COLO668 (cell line): ENCODE data around the gene ABCA13.
A peak's percentile ranks its signal among the peaks of the same experiment; 100 is the strongest.

ENCODE experiments used
- DNase-seq: peaks from one replicate; lab custom pipeline; 2025; ENCODE audit not compliant: unreplicated experiment; lab: John Stamatoyannopoulos, UW

The ABCA13 gene

GRCh38 chr7:48505466-48505865 lies 334.2 kb downstream of the ABCA13 start:
- no peak for DNase-seq

- DNase-seq, result no peak
These were observed 335.3 kb downstream of the ABCA13 start for GRCh38 chr7:48506569-48506968.

- no peak for DNase-seq
These were observed 339.8 kb downstream of the ABCA13 start for GRCh38 chr7:48511080-48511479.

DNA sequence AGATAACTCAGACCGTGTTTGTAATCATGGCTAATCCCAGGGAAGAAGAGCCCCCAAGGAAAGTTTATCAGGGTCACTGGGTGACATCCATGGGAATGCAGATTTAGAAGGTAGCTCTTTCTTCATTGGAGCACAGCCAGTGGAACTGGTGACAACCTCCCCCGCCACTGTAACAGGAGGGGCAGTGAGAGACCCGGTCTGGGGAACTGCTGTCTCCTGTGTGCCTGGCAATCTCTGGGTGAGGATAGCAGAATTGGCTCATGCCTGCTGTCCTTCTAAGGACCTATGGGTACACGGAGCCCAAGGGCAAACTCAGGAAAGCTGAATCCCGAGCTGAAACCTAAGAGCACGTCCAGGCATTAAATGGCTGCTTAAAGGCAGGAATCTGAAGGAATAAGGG lies 341.6 kb downstream of the ABCA13 start:
- DNase-seq, result no peak

- DNase-seq, result no peak
These were observed 343.9 kb downstream of the ABCA13 start for GRCh38 chr7:48515171-48515570.

DNA sequence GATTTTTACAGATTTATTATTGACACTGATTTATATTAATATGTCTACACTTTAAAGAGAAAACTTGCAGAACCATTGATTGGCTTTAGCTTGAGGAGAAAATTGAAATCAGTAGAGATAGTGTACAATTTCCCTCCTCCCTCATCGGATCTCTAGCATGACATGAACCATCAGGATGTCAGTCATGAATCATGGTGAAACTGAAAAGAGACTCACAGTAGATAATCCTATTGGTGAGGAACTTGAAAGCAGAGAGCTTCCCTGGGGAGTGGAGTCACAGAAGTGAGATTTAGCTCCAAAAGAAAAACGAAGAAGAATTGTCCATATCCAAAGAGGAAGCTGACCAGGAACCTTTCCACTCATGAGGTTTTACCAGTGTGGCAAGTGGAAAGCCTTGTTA lies 346.8 kb downstream of the ABCA13 start:
- no peak for DNase-seq

DNA sequence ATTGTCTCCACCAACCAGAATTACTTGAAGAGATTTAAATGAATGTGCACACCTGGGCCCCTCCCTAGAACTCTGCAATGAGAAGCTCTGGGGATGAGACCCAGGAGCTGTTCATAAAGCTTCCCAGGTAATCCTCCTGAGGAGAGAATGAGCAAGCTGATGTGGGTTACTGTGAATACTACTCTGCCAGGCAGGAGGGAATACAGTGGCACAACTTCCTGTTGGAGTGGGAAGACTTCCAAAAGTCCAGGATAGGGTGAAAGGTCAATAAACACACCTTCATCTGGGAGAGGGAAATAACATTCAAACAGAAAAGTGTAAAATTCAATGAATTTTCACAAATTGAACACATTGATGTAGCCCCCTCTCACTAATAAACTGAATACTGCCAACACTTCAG lies 351.4 kb downstream of the ABCA13 start:
- DNase-seq, result no peak

DNA sequence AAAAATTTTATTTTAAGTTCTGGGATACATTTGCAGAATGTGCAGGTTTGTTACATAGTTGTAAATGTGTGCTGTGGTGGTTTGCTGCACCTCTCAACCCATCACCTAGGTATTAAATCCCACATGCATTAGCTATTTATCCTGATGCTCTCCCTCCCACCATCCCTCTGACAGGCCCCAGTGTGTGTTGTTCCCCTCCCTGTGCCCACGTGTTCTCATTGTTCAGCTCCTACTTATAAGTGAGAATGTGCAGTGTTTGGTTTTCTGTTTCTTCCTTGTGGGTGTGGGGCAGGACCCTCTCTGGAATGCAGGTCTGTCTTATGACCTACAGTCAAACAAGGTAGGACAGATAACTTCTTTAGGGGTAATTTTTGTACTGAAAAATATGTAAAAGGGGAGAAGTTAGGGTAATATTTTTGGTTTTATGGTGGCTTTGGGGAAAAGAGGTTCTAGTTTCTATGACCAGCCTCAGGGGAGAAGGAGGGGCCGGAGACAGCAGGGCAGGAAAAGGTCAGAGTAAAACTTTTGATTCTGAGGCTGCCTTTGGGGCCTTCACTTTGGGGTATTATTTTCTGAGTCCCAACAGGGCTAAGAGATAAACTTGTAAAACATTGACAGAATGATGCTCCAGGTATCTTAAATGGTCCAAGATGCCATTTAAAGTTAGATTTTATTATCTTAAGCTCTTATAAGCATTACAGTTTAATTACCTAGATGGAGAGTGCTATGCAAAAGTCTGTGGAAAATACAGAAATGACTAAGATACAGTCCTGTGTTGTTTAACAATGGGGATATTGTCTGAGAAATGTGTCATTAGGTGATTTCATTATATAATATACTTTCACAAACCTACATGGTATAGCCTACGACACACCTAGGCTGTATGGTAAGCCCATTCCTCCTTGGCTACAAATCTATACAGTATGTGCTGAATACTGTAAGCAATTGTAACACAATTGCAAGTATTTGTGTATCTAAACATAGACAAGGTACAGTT lies 354.8 kb downstream of the ABCA13 start:
- no peak for DNase-seq

- DNase-seq, result no peak
These were observed 357.4 kb downstream of the ABCA13 start for GRCh38 chr7:48528646-48529045.

GRCh38 chr7:48537561-48537960 lies 366.3 kb downstream of the ABCA13 start:
- DNase-seq, result peak; percentile 36

DNA sequence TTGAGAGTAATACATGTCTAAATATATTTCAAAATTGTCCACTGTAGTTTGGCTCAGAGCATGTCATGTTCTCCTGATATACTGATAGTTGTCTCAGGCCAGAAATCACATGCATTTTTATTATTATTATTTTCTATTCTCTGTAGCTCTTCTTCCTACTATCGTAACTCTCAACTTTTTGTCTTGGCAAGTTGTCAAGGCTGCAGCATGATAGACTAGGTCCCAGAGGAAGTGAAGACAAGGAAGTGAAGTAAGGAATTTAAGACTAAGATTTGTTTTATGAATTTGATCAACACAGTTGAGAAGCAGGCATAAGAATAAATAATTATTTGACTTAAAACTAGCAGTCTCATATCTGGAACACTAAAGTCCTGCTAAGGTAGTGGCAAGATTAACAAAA lies 369.5 kb downstream of the ABCA13 start:
- DNase-seq, result no peak

- no peak for DNase-seq
These were observed 377.4 kb downstream of the ABCA13 start for GRCh38 chr7:48548667-48549066.

- no peak for DNase-seq
These were observed 380.4 kb downstream of the ABCA13 start for GRCh38 chr7:48551652-48552051.

DNA sequence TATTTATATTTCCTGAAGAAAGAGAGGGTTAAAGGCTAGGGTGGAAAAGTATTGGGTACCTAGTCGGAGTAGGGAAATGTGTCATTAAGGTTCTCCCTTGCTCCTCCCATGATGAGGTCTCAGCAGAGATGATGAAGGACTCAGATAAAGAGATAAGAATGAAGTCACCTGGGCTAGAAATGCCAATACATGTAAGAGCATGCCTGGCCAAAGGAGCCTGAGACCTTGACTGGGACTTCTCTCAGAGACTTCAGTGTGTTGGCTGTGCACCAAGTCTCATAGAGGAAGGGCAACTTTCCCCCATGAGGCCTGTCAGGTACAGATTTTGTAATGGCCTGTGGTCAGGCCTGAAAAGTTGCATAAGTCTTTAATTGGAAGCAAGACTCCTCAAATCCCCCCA lies 392.1 kb downstream of the ABCA13 start:
- DNase-seq, result no peak

- DNase-seq, result no peak
These were observed 404.3 kb downstream of the ABCA13 start for GRCh38 chr7:48575516-48575915.

DNA sequence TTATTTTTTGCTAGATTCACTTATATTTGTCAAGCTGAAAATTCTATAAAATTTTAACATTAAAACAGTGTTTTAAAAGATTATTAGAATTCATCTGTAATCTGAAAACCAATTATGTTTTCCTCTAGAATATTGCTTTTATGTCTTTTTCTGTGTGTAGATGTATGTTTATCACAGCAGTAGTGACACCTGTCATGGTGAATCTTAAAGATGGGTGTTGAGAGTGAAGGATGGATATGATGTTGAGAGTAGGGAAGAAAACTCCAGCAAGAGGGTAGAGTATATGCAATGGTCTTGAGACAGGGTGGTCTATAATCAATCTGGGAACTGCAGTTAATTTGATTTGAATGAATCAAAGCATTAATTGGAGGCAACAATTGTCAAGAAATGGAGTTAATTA lies 416.2 kb downstream of the ABCA13 start:
- no peak for DNase-seq

DNA sequence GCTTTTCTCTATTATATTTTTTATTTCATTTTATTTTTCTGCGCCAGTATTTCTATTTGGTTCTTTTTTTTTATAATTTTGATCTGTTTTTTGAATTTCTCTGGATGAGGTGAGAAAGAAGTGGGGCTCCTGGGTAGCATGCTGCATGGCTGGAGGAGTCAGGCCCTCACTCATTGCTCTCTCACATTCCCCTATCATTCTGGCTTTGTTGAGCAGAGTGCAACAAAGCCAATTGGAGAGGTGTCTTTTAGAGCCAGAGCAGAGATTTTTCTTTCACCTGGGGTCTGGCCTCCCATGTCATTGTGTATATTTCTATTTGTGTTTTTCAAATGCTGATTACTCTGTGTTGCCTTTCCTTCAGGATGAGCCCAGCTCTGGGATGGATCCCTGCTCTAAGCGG lies 423.1 kb downstream of the ABCA13 start:
- no peak for DNase-seq

DNA sequence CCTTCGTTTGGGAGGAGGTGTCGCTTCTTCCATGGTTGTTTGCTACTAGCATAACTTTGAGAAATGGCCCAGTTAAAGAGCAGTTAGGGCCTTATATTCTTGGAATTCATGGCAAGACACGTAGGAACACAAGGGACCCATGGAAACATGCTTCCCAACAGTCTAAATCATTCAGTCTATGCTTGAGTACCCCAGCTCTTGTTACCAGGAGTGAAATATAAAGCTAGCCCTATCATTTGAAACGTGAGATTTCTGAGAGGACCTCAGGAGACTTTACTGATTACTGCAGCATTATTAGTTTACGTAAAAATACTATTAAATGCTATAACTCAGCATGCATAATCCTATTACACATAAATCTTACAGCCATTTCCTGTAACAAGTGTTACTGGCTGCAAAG lies 424.5 kb downstream of the ABCA13 start:
- DNase-seq, result no peak

GRCh38 chr7:48610705-48611104 lies 439.4 kb downstream of the ABCA13 start:
- no peak for DNase-seq

GRCh38 chr7:48611993-48612392 lies 440.7 kb downstream of the ABCA13 start:
- DNase-seq, result no peak

DNA sequence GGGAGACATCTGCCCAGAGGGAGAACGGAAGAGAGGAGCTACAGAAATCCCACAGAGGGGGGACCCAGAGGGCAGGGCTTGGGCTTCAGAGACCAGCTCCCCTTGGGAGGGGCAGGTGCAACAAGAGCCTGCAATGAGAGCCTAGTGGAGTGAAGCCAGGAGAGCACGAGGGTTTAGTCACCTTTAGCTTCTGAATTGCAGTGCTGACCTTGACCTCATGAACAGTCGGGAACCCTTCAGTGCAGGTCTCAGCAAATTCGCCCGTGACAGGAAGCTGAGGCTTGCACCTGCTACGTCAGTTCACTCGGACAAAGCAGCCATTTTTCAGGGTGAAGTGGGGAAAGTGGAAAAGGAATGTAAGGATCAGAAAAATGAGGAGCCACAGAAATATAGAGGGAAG lies 446.2 kb downstream of the ABCA13 start:
- DNase-seq, result no peak

GRCh38 chr7:48617993-48618392 lies 446.7 kb downstream of the ABCA13 start:
- no peak for DNase-seq

- no peak for DNase-seq
These were observed 449.8 kb downstream of the ABCA13 start for GRCh38 chr7:48621076-48621475.
